ENCODE measurements around the gene MTG2.

MTG2 gene

DNA sequence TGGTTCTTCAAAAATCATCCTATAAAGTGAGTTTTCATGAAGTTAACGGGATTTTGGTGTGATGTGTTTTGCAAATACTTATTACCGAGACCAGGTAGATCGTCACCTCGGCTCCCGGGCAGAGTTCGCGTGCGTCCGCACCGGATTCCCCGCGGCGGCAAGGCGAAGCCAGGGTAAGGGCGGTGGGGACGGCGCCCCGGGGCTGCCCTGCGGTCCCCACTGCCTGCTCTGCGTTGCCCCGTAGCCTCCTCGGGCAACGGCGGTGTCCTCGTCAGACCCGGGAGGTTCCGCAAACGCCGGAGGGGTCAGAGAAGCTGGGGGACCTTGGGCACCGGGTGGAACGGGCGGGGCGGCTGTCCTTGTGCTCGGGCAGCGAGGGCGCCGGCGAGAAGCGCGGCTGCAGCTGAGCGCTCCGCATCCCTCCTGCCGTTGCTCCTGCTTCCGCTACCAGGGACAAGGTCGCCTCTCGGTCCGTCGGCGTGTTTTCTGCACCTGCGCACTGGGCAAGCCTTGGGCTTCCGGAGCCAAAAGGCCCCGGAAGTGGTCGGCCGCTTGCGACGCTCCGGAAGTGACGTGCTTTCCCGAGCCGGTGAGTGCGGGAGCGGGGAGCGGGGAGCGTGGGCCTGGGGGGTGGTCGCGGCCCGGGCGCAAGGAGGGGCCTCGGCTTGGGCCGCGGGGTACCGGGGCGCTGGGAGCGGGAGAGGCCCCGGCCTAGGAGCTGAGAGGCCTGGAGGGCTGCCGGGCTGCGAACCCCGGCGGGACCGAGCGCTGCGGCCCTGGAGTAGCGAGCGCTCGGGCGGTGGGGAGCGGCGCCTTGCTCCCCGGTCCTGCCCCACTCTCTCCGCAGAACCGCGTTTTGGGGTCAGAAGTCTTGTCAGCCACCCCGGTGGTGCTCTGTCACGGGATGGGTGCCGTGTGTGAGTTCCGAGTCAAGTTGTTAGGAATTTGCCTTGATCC lies at the start of gene MTG2:
MTG2 (plus strand) TSS at position 560 of the 957 bp plus-strand sequence. CDS start 10,393 bp downstream, outside the sequence.
- peak; percentile 92 for DNase-seq

- DNase-seq: no peak
These were observed 49.6 kb upstream of the MTG2 start for GRCh38 chr20:62133051-62133845.

DNA sequence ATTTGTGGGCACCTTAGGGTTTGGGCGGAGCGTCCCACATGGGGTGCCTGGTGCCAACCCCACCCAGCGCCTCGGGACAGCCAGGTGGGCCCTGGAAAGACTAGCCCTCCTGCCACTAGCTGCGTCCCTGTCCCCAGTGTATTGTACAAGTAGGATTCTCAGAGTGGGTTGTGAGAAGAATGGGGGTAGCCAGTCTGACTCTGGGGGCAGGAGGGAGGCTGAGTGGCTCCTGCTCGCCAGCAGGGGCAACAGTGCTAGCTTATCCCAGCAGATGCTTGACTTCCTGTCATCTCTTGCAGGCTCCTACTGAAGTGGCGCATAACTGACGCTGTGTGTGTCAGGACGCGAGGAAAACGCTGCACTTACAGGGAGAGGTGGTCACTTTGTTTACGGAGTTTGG lies 49.0 kb upstream of the MTG2 start:
- DNase-seq: no peak

- DNase-seq: no peak
These were observed 48.0 kb upstream of the MTG2 start for GRCh38 chr20:62134735-62135231.

DNA sequence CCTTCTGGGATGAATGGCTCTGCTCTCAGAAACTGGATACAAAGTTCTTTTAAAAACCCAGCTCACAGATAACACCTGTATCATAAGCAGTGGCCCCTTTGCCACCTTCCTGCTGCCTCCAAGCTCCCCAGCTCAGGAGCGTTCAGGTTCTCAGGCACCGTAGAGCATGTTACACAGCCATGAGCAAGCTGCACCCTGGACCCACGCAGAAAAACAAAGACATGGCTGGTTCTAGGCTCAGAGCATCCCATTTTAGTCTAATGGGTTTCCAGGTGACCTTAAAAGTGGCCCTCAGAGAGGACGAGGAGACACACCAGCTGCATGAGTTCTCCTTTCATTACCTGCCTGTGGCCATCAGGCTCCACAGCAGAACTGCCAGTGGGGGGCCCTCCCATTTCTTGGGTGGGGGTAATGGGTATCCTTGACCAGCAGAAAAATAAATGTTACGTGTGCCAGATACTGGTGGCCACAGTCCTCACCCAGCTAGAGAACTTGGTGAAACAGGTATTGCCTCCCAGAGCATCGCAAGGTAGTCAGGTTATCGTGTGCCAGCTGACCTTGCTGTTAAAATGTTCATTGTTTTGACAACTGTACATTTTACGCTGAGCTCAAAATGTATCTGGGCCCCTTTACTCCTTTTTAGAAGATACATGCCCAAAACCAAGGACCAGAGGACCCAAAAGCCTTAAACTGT lies 47.1 kb upstream of the MTG2 start:
- no peak for DNase-seq

DNA sequence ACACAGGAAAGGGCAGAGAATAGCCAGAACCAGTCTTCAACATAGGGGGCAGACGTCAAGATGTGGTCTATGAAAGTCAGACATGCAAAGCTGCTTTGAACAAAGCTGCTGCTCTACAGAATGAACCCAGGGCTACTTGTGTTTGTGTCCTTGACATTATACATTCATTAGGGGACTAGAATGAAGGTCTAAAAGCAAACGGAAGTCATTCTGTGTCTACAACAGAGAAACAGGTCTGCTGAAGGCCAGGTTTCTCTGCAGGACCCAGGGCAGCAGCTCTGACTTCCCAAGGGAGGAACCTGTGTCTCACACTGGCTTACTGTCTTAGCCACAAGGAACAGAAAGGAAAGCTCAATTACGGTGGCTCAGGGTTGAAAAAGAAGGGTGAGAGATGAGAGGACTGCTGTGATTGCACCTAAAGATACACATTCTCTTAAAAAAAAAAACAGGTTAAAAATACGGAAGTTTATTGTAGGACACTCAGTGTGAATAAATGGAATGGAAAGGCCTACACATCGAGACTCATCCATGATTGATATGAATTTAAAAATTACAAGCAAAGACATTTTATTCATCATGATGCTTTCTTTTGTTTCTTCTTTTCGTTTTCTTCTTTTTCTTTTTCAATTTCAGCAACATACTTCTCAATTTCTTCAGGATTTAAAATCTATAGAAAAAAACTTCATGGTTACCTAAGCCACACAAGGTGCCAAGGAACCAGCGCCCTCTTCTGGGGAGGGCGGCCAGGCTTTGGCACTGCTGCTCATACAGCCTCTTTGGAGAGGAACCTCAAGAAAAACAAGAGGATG lies 46.3 kb upstream of the MTG2 start:
- peak; percentile 57 to 72 for DNase-seq

DNA sequence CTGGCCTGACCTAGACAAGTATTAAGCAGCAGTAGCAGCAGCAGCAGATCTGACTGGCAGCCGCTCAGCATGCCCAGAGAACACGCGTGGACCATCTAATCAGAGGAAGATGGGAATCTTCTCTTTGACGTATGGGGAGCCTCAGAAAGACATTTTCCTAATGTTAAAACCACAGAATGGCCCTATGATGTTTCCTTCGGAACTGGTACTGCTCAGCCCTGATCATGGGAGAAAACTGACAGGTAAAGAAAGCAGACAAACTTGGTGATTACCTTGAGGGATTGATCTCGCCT lies 45.8 kb upstream of the MTG2 start:
- DNase-seq: no peak

DNA sequence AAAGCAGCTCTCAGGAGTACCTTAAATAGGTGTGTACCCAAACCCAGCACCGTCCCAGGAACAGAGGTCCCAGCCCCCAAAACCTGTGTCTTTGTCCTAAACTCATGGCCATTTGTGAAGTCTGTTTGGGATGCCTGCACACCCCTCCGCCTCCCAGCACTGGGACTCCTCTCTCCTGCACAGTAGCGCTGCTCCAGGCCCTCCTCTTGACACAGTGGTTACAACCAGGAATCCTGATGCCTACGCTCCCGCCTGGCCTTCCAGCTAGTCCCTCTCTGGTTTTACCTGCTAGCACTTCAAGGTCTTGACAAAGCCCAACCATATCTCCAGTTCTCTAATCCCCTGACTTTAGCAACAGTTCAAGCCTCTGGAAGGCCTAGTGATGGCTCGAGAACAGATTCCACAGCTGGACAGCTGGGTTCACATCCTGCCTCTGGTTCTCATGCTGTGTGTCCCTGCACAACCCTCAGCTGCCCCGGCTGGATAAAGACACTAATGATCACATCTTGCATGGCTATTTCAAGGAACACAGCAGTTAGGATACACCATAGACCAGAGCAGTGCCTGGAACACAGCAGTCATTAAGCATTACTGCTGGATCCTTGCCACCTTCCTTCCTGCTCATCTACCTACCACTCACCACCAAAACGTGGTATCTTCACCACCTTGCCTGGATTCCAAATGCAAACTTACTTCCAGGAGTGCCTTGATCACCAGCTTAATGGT lies 45.2 kb upstream of the MTG2 start:
- no peak for DNase-seq

- no peak for DNase-seq
These were observed 44.7 kb upstream of the MTG2 start for GRCh38 chr20:62138204-62138543.

- DNase-seq: no peak
These were observed 43.9 kb upstream of the MTG2 start for GRCh38 chr20:62138912-62139311.

DNA sequence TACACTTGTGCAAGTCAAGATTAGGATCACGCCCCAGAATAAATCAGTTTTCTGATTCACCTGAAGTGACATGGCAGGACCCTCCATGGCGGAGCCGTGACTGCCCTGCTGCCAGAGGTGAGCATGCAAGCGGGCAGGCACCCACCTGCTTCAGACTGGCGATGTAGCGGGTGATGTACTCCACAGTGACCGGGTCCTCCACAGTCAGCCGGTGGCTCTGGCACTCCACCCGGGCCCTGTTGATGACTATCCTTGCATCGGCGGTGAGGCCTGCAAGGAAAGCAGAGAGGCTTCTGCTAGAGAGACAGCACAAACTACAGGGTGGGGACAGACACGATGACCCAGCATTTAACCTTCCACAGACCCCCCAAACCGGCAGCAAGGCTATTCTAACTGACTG lies 43.2 kb upstream of the MTG2 start:
- DNase-seq: no peak

- no peak for DNase-seq
These were observed 41.8 kb upstream of the MTG2 start for GRCh38 chr20:62141043-62141396.

GRCh38 chr20:62141397-62142251 lies 41.2 kb upstream of the MTG2 start:
- peak; percentile 30 to 45 for DNase-seq

DNA sequence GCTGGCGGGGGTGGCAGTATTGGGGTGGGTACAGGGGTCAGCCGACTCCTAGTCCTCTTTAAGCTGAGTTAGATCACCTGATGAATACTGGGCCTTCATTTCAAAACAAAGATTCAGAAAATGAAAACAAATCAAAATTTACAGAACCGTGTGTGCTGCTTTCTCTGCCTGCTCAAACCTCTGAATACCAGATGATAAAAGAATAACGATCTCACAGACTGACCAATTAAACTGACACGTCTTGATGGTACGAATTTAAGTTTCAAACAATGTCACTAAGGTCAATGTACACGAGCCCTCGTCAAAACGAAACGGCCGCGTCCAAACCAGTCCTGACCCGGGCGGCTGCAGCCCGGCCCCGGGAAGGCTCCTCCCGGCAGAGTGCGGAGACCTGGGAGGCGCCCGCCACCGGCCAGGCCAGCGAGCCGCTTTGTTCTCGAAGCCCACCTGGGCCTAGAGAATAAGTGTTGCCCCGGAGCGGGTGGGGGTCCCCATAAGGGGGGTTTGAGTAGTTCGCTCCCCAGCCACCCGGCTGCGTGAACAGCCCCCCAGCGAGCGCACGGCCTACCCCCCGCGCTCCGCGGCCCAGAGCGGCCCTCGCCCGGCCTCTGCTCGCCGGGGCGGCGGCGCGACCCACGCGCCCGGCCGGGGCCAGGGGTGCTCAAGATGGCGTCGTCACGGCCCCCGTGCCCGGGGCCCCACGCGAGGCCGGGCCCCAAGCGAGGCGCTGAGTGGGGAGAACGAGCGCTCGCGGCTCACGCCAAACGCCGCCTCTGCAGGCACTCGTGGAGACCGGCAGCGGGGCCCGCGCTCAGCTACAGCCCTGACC lies 40.4 kb upstream of the MTG2 start:
- no peak for DNase-seq

GRCh38 chr20:62143081-62143956 lies 39.5 kb upstream of the MTG2 start, which contains the start of the genes PSMA7 and SS18L1:
Gene PSMA7 (minus strand): TSS chr20:62143394. CDS start chr20:62143303, 91 bp downstream.
Gene SS18L1 (plus strand): TSS chr20:62143769. CDS start chr20:62143821, 52 bp downstream.
- peak; percentile 69 to 77 for DNase-seq

- DNase-seq: peak; percentile 27 to 44
These were observed 38.6 kb upstream of the MTG2 start for GRCh38 chr20:62143957-62144825.

DNA sequence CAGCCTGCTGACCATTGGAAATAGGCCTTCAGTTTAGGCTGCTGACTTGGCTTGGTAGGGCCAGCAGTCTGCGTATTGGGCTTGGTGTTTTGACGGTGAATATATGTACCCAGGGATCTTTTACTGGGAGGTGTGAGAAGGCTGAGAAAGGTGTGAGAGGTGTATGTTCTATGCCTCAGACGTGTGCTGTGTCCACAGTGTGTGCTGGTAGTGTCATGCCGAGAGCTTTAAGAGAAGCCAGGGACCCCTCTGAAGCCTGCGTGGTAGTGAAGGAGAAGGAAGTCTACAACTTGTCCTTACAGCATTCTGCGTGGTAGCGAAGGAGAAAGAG lies 37.2 kb upstream of the MTG2 start:
- no peak for DNase-seq
